H1 (cell line): ENCODE results near the gene SPATA7. TPM values are rescaled to one million over a fixed set of nuclear protein-coding genes. Genes with fewer than 3 reads are reported as not detected.

Source experiments
- polyA plus RNA-seq, 7 experiments: library from polyadenylated mRNA; depleted of rRNA in 3 of 7; stranded (reverse) in 5 of 7; unstranded in 2 of 7; fragments of >200 nt in 5 of 7; fragments of 200-250 nt in 2 of 7; gene quantifications; 1 replicate in 5 of 7; 2 replicates in 1 of 7; 4 replicates in 1 of 7; pipeline versions ENCODE4 v1.2.1 to v1.2.3, GENCODE V29; 2011 to 2013; ENCODE audit warnings: missing spikeins in 2 of 7, mixed read lengths in 2 of 7
- total RNA-seq: library from RNA; stranded (reverse); fragmentation: NEBNext Ultra II Directional; extraction: Animal tissue kit (Norgen Biotek cat#: 25700); gene quantifications from 2 replicates; pipeline ENCODE4 v1.2.1, GENCODE V29; 2021

Gene SPATA7
- total and polyA plus RNA-seq, 2 of the 8 experiments (the other 6 are each of a cell fraction or from before 2014, with no cell fraction given), result 3.8 to 6.7 TPM

Other genes starting within 250 kb of the SPATA7 start
- gene KCNK10, start 62.4 kb upstream of the SPATA7 start, total RNA-seq, result 0.63 and 0.94 TPM in 2 replicates
- gene KCNK10, start 62.4 kb upstream of the SPATA7 start, polyA plus RNA-seq (2011; rRNA removed), result 0.45 and 0.52 TPM in 2 replicates
- gene PTPN21, start 169.3 kb downstream of the SPATA7 start, total RNA-seq, result 16.1 and 18.0 TPM in 2 replicates
- gene PTPN21, start 169.3 kb downstream of the SPATA7 start, polyA plus RNA-seq (2011; rRNA removed), result 6.5 and 8.2 TPM in 2 replicates
- gene ZC3H14, start 177.4 kb downstream of the SPATA7 start, total RNA-seq, result 86.0 and 90.1 TPM in 2 replicates
- 58.3 and 99.1 TPM in 2 replicates for gene ZC3H14, start 177.4 kb downstream of the SPATA7 start, polyA plus RNA-seq (2011; rRNA removed)